RPMI8226 (cell line): ENCODE results near the gene STAG3.
"Not testable (repeated sequence)": the region's sequence is repeated elsewhere in the genome, so short reads cannot be mapped to it uniquely, and the experiment has no call there.

ENCODE experiments used
- DNase-seq: peaks from one replicate; pipeline ENCODE4 v3.0.0-alpha.2; 2015

The STAG3 gene, protein sequence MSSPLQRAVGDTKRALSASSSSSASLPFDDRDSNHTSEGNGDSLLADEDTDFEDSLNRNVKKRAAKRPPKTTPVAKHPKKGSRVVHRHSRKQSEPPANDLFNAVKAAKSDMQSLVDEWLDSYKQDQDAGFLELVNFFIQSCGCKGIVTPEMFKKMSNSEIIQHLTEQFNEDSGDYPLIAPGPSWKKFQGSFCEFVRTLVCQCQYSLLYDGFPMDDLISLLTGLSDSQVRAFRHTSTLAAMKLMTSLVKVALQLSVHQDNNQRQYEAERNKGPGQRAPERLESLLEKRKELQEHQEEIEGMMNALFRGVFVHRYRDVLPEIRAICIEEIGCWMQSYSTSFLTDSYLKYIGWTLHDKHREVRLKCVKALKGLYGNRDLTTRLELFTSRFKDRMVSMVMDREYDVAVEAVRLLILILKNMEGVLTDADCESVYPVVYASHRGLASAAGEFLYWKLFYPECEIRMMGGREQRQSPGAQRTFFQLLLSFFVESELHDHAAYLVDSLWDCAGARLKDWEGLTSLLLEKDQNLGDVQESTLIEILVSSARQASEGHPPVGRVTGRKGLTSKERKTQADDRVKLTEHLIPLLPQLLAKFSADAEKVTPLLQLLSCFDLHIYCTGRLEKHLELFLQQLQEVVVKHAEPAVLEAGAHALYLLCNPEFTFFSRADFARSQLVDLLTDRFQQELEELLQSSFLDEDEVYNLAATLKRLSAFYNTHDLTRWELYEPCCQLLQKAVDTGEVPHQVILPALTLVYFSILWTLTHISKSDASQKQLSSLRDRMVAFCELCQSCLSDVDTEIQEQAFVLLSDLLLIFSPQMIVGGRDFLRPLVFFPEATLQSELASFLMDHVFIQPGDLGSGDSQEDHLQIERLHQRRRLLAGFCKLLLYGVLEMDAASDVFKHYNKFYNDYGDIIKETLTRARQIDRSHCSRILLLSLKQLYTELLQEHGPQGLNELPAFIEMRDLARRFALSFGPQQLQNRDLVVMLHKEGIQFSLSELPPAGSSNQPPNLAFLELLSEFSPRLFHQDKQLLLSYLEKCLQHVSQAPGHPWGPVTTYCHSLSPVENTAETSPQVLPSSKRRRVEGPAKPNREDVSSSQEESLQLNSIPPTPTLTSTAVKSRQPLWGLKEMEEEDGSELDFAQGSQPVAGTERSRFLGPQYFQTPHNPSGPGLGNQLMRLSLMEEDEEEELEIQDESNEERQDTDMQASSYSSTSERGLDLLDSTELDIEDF

DNA sequence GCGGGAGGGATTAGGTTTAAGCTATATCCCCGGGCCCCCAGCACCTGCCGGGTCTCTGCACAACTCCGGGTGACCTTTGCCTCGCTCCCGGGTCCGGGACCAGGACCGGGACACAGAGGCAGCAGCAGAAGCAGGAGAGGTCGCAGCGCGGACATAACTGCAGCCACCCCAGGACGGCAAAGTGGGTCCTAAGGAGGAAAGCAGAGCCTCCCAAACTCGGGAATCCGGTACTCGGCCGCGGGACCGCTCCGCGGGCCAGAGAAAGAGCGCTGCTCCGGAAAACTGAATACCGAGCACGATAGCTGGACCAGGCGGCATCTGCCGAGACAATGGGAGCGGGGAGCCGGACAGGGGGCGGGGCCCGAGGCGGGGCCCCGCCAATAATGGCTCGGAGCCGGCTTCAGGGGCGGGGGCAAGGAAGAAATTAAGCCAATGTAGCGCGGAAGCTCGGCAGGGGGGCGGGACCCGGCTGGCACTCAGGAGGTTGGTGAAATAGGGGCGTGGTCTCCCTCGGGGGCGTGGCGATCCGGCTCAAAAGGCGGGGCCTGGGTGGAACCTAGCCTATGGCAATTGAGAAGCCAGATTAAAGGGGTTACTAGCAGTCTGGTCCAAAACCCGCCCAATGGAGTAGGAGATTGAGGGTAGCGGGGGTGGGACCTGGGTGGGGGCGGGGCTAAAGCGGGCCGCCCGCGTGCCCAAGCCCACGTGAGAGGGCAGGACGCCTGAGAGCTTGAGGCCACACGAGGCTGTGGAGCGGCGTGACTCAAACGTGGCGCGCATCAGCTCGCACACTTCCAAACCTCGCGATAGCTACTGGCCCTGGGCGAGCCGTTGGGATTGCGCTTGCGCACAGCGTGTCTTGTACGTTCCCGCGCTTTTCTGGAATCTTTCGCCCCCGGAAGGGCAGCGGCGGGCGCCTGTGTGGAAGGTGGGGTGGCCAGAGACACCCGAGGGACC is at the start of gene STAG3, which contains the start of gene GPC2:
STAG3 (plus strand) TSS at position 874 of the 957 bp plus-strand sequence. CDS start 2,639 bp downstream, outside the sequence.
GPC2 (minus strand) TSS at position 337 of the 957 bp plus-strand sequence; CDS start at position 155, 182 bp downstream.
- DNase-seq = peak; percentile 99

GRCh38 chr7:100128637-100128963 is 49.1 kb upstream of the STAG3 start:
- DNase-seq = peak; percentile 63

DNA sequence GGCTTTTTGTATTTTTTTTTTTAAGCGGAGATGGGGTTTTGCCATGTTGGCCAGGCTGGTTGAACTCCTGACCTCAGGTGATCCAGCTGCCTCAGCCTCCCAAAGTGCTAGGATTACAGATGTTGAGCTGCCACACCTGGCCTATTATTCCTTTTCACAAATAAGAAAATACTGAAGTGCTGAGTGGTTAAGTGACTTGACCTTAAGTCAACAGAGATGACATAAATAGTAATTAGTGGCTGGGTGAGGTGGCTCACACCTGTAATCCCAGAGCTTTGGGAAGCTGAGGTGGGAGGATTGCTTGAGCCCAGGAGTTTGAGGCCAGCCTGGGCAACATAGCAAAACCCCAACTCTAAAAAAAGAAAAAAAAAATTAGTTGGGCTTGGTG is 47.5 kb upstream of the STAG3 start:
- peak; percentile 90 for DNase-seq

GRCh38 chr7:100130608-100131453 is 46.9 kb upstream of the STAG3 start:
- DNase-seq = peak; percentile 91

DNA sequence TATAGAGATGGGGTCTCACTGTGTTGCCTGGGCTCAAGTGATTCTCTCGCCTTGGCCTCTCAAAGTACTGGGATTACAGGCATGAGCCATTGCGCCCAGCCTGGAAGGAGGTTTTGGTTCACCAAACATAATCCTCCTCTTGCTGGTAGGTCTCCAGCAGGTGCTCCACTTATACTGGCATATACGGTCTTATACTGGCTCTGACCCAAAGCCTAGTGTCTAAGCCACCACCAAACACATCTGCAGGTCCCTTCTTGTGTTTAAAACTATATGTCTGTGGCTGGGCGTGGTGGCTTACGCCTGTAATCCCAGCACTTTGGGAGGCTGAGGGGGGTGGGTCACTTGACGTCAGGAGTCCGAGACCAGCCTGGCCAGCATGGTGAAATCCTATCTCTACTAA is 45.6 kb upstream of the STAG3 start:
- DNase-seq = peak; percentile 55

DNA sequence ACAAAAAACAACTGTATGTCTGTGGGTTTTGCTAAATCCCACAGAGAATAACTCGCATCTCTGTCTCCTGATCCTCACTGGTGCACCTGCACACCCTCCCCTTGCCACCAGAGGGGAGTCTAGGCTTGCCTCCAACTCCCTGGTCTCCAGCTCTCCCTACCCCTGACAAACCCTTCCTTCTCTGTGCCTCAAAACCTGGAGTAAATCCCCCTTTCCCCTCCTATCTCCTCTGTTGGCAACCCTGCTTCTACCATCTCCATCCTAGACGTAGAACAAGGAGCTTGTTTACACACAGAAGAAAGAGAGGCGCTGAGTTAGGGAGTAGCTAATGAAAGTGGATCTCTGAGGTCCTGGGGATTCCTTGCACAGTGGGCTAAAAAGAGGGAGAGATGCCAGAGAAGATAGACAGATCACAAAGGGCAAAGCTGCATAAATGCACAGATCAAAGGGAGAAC is 45.0 kb upstream of the STAG3 start:
- peak; percentile 81 for DNase-seq

DNA sequence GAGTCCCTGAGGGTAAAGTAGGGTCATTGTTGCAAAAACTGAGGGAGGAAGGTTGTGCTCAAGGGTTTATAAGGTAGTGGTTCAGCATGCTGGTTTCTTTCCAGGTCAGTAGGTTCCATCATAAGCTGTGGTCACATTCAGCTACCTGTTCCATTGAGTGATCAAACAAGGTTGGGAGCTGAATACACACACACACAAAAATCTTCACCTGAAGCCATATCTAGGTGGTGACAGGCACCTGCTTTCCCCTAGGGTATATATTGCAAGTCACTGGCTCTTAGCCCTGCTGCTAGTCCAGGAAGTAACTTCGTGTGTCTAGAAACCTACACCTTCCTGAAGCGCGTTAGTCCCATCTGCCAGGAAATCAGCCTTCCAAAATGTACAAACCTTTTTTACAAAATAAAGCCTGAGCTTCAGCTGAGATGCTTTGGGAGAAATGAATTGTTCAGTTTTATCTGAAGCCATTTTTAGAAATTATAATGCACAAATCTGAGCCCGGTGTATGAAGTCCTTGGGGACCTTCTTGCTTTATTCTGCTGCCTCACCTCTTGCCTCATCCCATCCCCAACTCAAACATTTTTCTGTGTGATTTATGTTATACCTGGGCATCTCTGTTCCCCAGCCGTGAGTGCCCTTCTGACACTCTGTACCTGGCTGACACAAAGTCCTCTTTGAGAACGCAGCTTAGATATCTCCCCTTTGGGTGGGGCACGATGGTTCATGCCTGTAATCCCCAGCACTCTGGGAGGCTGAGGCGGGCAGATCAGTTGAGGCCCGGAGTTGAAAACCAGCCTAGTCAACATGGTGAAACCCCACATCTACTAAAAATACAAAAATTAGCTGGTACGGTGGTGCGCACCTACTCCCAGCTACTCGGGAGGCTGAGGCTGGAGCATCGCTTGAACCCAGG is 39.6 kb upstream of the STAG3 start:
- DNase-seq = peak; percentile 61

GRCh38 chr7:100141555-100141949 is 36.2 kb upstream of the STAG3 start:
- no peak for DNase-seq

DNA sequence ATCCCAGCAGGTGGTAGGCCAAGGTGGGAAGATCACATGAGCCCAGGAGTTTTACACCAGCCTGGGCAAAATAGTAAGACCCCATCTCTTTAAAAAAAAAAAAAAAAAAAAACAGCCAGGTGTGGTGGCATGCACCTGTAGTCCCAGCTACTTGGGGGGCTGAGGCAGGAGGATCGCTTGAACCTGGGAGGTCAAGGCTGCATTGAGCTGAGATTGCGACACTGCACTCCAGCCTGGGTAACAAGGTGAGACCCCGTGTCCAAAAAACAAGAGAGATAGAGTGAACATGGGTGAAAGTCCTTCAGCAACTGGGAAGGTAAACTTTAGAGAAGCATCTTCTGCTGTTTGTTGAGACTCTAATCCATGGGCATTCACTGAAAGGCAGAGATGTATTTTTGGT is 35.3 kb upstream of the STAG3 start:
- DNase-seq = no peak

- DNase-seq = not testable (repeated sequence)
These were observed 31.4 kb upstream of the STAG3 start for GRCh38 chr7:100146350-100146749.

- DNase-seq = no peak
These were observed 30.4 kb upstream of the STAG3 start for GRCh38 chr7:100147278-100147677.

DNA sequence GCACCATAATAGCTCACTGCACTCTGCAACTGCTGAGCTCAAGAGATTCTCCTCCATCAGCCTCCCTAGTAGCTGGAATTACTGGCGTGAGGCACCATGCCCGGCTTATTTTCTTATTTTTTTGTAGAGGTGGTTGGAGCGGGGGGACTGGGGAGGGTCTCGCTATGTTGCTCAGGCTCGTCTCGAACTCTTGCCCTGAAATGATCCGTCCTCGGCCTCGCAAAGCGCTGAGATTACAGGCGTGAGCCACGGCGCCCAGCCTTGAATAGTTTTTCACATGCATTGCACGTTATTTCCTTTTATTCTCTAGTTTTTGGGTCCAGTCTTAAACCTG is 29.5 kb upstream of the STAG3 start:
- no peak for DNase-seq

- peak; percentile 100 for DNase-seq
These were observed 29.0 kb upstream of the STAG3 start, which contains the start of gene LAMTOR4 for GRCh38 chr7:100148559-100149328. Gene LAMTOR4, plus strand, starts transcription at chr7:100148918. Its CDS starts 55 bp downstream, at chr7:100148973.

- no peak for DNase-seq
These were observed 25.3 kb upstream of the STAG3 start for GRCh38 chr7:100152404-100152803.

DNA sequence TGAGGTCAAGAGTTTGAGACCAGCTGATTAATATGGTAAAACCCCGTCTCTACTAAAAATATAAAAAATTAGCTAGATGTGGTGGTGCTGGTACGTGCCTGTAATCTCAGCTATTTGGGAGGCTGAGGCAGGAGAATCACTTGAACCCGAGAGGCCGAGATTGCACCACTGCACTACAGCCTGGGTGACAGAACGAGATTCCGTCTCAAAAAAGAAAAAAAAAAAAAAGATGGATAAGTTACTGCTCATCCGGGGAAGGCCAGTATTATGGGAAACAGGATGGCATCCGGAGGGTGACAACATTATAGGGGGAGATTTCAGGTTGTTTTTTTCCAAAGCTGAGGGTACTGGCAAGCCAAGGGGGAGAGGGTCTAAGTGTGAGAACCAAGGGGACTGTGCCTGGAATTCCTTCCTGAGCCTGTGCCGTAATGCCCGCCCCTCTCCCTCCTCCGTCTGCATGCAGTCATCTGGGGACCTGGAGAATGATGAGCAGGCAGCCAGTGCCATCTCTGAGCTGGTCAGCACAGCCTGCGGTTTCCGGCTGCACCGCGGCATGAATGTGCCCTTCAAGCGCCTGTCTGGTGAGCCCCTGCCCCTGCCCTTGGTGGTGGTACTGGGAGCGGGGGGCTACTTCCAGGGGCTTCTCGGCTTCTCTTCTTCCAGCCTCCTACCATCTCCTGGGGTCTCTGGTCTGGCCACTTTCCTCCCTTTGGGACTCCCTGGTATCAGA is 24.6 kb upstream of the STAG3 start:
- DNase-seq = no peak

DNA sequence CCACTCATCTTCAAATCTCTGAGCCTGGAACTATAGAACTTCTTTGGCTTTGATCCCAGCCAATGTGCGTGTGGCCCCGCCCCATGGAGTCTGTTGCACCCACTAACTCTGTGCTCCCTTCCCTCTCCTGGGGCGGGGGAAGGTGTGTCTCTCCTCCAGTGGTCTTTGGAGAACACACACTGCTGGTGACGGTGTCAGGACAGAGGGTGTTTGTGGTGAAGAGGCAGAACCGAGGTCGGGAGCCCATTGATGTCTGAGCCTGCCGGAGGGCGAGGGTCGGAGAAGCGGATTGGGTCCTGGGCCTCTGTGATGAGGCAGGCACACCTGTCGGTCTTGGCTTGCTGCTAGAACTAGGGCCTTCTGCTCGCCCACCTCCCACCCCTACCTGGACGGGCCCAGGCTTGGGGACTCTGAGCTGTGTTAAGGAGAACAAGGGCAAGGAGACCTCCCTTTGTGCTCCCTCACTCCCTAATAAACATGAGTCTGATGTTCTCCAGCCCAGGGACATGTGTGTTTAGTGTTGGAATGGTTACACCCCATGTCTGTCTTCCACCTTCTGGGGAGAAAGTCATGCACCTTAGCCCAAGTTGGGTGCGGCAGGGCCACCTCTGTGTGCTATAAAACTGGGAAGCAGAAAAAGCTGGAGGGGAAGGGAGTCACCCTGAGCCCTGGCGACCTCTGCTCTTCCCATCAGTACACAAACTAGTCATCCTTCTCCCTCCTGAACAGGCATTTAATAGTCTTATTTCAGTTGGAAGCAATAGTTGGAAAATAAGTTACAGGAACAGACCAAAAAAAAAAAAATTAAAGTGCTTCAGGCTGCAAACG is 23.8 kb upstream of the STAG3 start:
- DNase-seq = no peak
